Measurements from ENCODE around the gene PIK3AP1. TPM values are rescaled to one million over a fixed set of nuclear protein-coding genes. Genes with fewer than 3 reads are reported as not detected.

Gene PIK3AP1
- total and polyA plus RNA-seq, 2 of the 4 experiments (the other 2 are of a cell fraction), result under 0.01 to 0.14 TPM

GRCh38 chr10:96681524-96681923 lies 38.8 kb downstream of the PIK3AP1 start:
- Histone ChIP-seq H3K79me1 (ENCODE audit: low read depth in 1 of 2, low read length in 2 of 2) (no peaks in the 10 kb centered on the region), H3K9me3 (ENCODE audit: control insufficient read depth, insufficient read depth, low read length) (no peaks in the 10 kb centered on the region), H3K27me3 (ENCODE audit: control insufficient read depth, insufficient read depth, low read length) (no peaks in the 10 kb centered on the region), H2BK20ac (ENCODE audit: low read depth, low read length) (no peak overlapping the region; the same call in 1 of the 2 replicates), H3K4me1 (ENCODE audit: control insufficient read depth, insufficient read depth, low read length) (peaks cover 4% of the 10 kb centered on the region; the same call in 1 of the 2 replicates), H2BK15ac (ENCODE audit: low read depth, low read length) (peak overlapping the region; percentile 75; the same call in 1 of the 3 replicates), H3K4me3 (ENCODE audit: insufficient read depth, low read depth, low read length) (no peak overlapping the region), H3K36me3 (ENCODE audit: control insufficient read depth, insufficient read depth, low read length) (no peaks in the 10 kb centered on the region), H4K20me1 (ENCODE audit: insufficient read depth, low read length) (no peaks in the 10 kb centered on the region), H2AK5ac (ENCODE audit: low read depth, low read length) (no peak overlapping the region), H2AK9ac (replicated peaks; ENCODE audit: low read depth, low read length, poor library complexity) (no peak overlapping the region), H3K14ac (replicated peaks; ENCODE audit: low read depth, low read length) (no peak overlapping the region), H2BK5ac (ENCODE audit: low read depth, low read length, poor library complexity, severe bottlenecking) (no peak overlapping the region), H4K5ac (ENCODE audit: low read depth, low read length) (no peak overlapping the region), H3K18ac (ENCODE audit: low read depth, low read length) (no peak overlapping the region), H3K9ac (ENCODE audit: low read depth, low read length) (no peak overlapping the region), H3K4me2 (ENCODE audit: low read depth, low read length) (no peak overlapping the region), H2AFZ (replicated peaks; ENCODE audit: low read length, poor library complexity) (no peak overlapping the region), H3K23ac (ENCODE audit: low read depth, low read length) (no peak overlapping the region), H2BK120ac (ENCODE audit: low read depth, low read length) (no peak overlapping the region; the same call in 1 of the 2 replicates), H3K9me1 (ENCODE audit: insufficient read depth, low read length) (peaks cover 17% of the 10 kb centered on the region), H4K8ac (ENCODE audit: low read depth in 2 of 2, low read length in 2 of 2) (no peak overlapping the region; a peak in 1 of 4 replicates), H4K91ac (ENCODE audit: insufficient read depth, low read depth, low read length) (no peak overlapping the region), H3K4ac (ENCODE audit: low read depth, low read length) (no peak overlapping the region), H3K27ac (ENCODE audit: insufficient read depth, low read length) (no peak overlapping the region), H3K56ac (ENCODE audit: extremely low read depth, insufficient read depth, low read length) (no peak overlapping the region)
- no CpG with 5 or more reads among the region's 3 CpGs for WGBS, 2 experiments (ENCODE audit: extremely low coverage in 2 of 2, insufficient read length in 1 of 2)
- POLR2A ChIA-PET (ENCODE audit: unreplicated experiment), result no interaction called here
- no TSS peak for BruUV-seq (replicated peaks)
- no peak for ATAC-seq (ENCODE audit: low read depth)
- TF ChIP-seq MAZ (IDR thresholded peaks at IDR 0.05; ENCODE audit: borderline replicate concordance, low read depth, low read length), result no peak
- no peak for TF ChIP-seq NFE2L2 (IDR thresholded peaks at IDR 0.05; ENCODE audit: low read depth, low read length)
- no peak for TF ChIP-seq BHLHE40 (IDR thresholded peaks at IDR 0.05; ENCODE audit: low read depth, low read length)
- no peak for TF ChIP-seq USF2 (IDR thresholded peaks at IDR 0.05; ENCODE audit: low read depth, low read length)
- no peak for TF ChIP-seq RAD21 (IDR thresholded peaks at IDR 0.05; ENCODE audit: low read length)
- no peak for TF ChIP-seq FOS (IDR thresholded peaks at IDR 0.05; ENCODE audit: low read depth, low read length)
- TF ChIP-seq MXI1 (IDR thresholded peaks at IDR 0.05; ENCODE audit: borderline replicate concordance, low read depth, low read length), result no peak
- TF ChIP-seq POLR2A (IDR thresholded peaks at IDR 0.05; ENCODE audit: low read depth, low read length), result no peak
- no peak for TF ChIP-seq CEBPB (IDR thresholded peaks at IDR 0.05; ENCODE audit: low read depth, low read length)
- no peak for TF ChIP-seq RCOR1 (IDR thresholded peaks at IDR 0.05; ENCODE audit: insufficient replicate concordance, low read length)
- TF ChIP-seq ELK1 (IDR thresholded peaks at IDR 0.05; ENCODE audit: borderline replicate concordance, low read depth, low read length), result no peak
- no peak for TF ChIP-seq MAFK (IDR thresholded peaks at IDR 0.05; ENCODE audit: low read depth, low read length)
- TF ChIP-seq RFX5 (IDR thresholded peaks at IDR 0.05; ENCODE audit: low read depth, low read length), result no peak
- no peak for TF ChIP-seq CTCF (conservative IDR thresholded peaks at IDR 0.05; ENCODE audit: low read depth, low read length)
- no peak for TF ChIP-seq CHD1 (IDR thresholded peaks at IDR 0.05; ENCODE audit: low read depth, low read length)
- DNase-seq, result no peak
- intact Hi-C loops (cut with micrococcal nuclease), result loop anchor here (5.0 kb wide), 1 partner anchor 94 kb away; the partner anchor contains the start of gene TM9SF3
- dilution Hi-C loops (cut with HindIII; ENCODE audit: low sequenced_read_pairs, unreplicated experiment), result no loop called here
- in situ Hi-C loops (cut with MboI; ENCODE audit: low sequenced_read_pairs), result no loop called here
- CTCF ChIA-PET, result interaction anchor here (0.6 kb wide), 1 partner anchor 362 kb away, joined by 3 read pairs; no protein-coding TSS in a partner anchor
